Measurements from ENCODE around the gene SLC44A4.
A peak's percentile ranks its signal among the peaks of the same experiment; 100 is the strongest.

Gene SLC44A4

DNA sequence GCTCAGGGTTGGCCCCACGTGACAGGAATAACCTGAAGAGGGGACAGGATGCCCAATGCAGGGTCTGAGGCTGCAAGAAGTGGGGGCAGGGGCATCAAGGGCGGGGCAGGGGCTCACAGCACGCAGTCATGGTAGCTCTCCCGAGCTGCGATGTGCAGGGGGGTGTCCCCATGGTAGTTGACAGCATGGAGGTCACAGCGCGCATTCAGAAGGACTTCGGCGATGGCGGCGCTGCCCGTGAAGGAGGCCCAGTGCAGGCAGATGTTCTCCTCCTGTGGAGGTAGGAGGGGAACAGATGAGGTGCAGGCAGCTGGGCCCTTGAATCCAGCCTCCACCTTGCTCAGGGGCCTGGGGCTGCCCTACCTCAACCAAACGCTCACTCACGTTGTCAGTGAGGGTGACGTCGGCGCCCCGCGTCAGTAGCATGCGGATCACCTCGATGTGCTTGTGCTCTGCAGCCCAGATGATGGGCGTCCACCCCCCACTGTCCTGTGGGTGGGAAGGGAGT, 5.8 kb upstream of the SLC44A4 start:
- TF ChIP-seq, protein P1, sequence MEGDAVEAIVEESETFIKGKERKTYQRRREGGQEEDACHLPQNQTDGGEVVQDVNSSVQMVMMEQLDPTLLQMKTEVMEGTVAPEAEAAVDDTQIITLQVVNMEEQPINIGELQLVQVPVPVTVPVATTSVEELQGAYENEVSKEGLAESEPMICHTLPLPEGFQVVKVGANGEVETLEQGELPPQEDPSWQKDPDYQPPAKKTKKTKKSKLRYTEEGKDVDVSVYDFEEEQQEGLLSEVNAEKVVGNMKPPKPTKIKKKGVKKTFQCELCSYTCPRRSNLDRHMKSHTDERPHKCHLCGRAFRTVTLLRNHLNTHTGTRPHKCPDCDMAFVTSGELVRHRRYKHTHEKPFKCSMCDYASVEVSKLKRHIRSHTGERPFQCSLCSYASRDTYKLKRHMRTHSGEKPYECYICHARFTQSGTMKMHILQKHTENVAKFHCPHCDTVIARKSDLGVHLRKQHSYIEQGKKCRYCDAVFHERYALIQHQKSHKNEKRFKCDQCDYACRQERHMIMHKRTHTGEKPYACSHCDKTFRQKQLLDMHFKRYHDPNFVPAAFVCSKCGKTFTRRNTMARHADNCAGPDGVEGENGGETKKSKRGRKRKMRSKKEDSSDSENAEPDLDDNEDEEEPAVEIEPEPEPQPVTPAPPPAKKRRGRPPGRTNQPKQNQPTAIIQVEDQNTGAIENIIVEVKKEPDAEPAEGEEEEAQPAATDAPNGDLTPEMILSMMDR (conservative IDR thresholded peaks at IDR 0.05; ENCODE audit: control insufficient read depth, insufficient read depth, low read depth, low read length): no peak
- H3K4me3 ChIP-seq (ENCODE audit: control insufficient read depth, low read depth, low read length): no peak overlapping the region
- no peak for DNase-seq (ENCODE audit: low read depth)

DNA sequence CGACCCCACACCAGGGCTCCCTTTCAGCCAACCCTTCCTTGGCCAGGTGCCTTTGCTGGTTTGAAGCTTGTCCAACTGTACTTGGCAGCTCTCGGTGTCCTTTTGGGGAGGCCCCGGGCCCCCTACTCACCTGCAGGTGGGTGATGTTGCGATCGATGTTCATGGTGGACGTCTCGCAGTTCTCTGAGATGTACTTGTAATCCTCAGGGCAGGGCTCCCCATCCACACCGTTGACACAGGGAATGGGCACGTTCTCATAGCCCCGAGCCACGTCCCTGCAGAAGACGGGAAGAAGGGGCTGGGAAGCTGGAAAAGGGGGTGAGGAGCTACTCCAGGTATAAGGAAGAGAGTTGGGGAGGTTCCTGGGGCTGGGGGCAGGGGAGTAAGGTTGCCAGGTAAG, 4.9 kb upstream of the SLC44A4 start:
- DNase-seq (ENCODE audit: low read depth): no peak
- no peak overlapping the region for H3K4me3 ChIP-seq (ENCODE audit: control insufficient read depth, low read depth, low read length)
- TF ChIP-seq, protein P1 (conservative IDR thresholded peaks at IDR 0.05; ENCODE audit: control insufficient read depth, insufficient read depth, low read depth, low read length): no peak

DNA sequence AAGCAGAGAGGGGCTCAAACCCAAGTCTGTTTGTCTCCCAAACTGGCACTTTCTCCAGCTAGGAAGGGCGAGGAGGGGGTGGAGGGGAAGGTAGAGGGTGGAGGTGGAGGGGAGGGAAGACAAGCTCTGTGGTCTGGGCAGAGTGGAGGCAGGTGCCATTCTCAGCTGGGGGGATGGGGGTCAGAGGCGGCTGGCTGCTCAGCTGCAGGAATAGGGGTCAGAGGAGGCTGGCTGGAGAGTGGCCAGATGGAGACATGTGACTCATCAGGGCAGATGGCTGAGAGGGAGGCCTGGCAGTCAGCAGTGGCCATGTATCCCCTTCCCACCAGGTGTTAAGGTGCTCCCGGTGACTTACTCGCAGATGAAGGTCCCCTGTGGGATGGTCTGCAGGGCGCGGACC, 3.5 kb upstream of the SLC44A4 start:
- TF ChIP-seq, protein P1 (conservative IDR thresholded peaks at IDR 0.05; ENCODE audit: control insufficient read depth, insufficient read depth, low read depth, low read length): no peak
- peak; percentile 60 for DNase-seq (ENCODE audit: low read depth)
- H3K4me3 ChIP-seq (ENCODE audit: control insufficient read depth, low read depth, low read length): no peak overlapping the region

DNA sequence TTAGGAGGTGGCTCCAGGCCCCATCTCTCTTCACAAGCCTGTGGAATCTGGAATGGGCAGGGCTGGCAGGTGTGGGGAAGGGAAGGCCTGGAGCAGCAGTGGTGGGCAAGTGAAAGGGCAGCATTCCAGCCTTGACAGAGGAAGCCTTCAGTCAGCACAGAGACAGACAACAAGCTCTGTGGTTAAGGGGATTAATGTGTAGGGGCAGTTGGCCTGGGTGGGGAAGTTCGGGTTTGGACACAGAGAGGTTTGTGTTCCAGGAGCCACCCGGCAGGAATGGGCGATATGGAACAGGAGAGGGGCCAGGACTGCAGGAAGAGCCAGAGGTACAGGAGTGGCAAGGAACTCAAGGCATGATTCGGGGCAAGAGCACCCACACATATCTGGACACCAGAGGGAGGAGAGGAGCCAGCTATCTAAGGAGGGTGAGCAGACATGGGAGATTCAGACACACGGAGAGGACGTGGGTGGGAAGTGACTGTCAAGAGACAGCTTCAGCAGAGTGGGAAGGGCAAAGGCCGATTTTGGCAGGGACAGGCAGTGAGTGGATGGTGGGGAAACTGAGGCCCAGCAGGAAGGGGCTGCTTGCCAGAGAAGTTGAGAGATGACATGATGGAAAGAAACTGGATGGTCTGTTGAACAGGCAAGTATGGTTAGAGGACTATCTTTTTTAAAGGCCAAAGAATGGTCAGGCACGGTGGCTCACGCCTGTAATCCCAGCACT, 2.5 kb upstream of the SLC44A4 start:
- no peak overlapping the region for H3K4me3 ChIP-seq (ENCODE audit: control insufficient read depth, low read depth, low read length)
- TF ChIP-seq, protein P1 (conservative IDR thresholded peaks at IDR 0.05; ENCODE audit: control insufficient read depth, insufficient read depth, low read depth, low read length): no peak
- DNase-seq (ENCODE audit: low read depth): no peak

DNA sequence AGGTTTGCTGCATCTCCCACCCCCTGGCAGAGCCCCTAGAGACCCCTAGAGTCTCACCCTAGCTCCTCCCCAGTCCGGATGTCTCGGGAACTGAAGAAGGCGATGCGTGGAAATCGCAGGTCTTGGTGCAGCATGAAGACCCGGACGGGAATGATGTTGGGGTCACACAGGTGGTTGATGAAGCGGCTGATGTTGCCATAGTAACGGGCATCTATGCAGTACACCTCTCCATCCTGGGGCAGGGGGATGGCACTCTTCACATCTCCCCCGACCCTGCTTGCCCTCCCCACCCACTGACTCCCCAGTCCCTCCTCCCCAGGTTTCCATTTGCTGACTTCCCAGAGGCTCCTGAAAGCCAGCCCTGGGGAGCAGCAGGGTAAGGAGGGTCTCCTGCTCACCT, 1.8 kb upstream of the SLC44A4 start:
- no peak for DNase-seq (ENCODE audit: low read depth)
- TF ChIP-seq, protein P1 (conservative IDR thresholded peaks at IDR 0.05; ENCODE audit: control insufficient read depth, insufficient read depth, low read depth, low read length): no peak
- no peak overlapping the region for H3K4me3 ChIP-seq (ENCODE audit: control insufficient read depth, low read depth, low read length)

DNA sequence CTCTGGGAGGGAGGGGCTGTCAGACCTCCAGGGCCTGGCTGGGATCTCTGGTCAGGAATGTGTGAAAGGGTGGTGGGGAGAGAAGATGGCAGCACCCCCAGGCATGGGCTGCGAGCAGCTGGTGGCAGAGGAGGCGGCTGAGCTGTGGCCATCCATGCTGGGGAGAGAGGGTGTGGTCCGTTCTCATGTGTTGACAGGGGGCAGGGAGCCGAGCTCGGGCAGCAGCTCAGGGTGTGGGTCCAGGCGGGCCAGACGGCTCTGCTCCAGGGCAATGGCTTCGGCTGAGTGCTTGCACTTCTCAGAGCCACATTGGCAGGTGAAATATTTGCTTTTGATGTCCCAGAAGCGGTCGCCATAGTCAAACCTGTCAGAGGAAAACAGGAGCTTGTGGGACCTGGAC, 1.1 kb upstream of the SLC44A4 start:
- TF ChIP-seq, protein P1 (conservative IDR thresholded peaks at IDR 0.05; ENCODE audit: control insufficient read depth, insufficient read depth, low read depth, low read length): no peak
- DNase-seq (ENCODE audit: low read depth): no peak
- no peak overlapping the region for H3K4me3 ChIP-seq (ENCODE audit: control insufficient read depth, low read depth, low read length)

Data from fibroblast of mammary gland (primary cell).